GM18907 (cell line): ENCODE measurements around the gene NDUFAF7.
"Not testable (repeated sequence)": the region's sequence is repeated elsewhere in the genome, so short reads cannot be mapped to it uniquely, and the experiment has no call there.

Source experiments
- ATAC-seq: cut with Tn5 transposase; IDR thresholded peaks from one replicate; pipeline ENCODE4 v1.9.1; 2021; ENCODE audit warnings: mild to moderate bottlenecking, moderate library complexity; ENCODE audit not compliant: unreplicated experiment

Gene NDUFAF7

GRCh38 chr2:37276291-37276690 lies 44.8 kb downstream of the NDUFAF7 start:
- no peak for ATAC-seq

- ATAC-seq = no peak
These were observed 50.5 kb downstream of the NDUFAF7 start for GRCh38 chr2:37281916-37282315.

- ATAC-seq = no peak
These were observed 51.3 kb downstream of the NDUFAF7 start for GRCh38 chr2:37282746-37283145.

- no peak for ATAC-seq
These were observed 51.7 kb downstream of the NDUFAF7 start for GRCh38 chr2:37283207-37283606.

- no peak for ATAC-seq
These were observed 52.9 kb downstream of the NDUFAF7 start for GRCh38 chr2:37284381-37284780.

DNA sequence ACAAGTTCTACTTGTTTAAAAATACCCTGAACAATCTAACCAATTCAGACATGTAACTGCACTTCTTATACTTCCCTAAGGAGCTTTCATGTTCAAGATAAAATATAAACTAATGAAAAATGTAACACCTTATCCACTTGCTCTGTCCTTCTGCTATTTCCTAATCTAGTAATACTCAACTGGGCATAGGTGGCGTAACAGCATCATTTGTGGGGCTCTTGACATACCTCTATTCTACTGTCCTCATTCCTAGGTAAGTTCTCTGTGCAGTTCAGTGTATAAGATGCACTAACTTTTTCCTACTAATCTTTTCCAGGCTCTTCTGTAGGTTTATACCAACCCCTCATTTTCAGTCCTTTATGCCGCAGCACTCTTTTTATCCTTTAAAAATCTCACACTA lies 56.5 kb downstream of the NDUFAF7 start:
- ATAC-seq = no peak

GRCh38 chr2:37291680-37292079 lies 60.2 kb downstream of the NDUFAF7 start:
- ATAC-seq = no peak

- ATAC-seq = not testable (repeated sequence)
These were observed 63.4 kb downstream of the NDUFAF7 start for GRCh38 chr2:37294858-37295257.

DNA sequence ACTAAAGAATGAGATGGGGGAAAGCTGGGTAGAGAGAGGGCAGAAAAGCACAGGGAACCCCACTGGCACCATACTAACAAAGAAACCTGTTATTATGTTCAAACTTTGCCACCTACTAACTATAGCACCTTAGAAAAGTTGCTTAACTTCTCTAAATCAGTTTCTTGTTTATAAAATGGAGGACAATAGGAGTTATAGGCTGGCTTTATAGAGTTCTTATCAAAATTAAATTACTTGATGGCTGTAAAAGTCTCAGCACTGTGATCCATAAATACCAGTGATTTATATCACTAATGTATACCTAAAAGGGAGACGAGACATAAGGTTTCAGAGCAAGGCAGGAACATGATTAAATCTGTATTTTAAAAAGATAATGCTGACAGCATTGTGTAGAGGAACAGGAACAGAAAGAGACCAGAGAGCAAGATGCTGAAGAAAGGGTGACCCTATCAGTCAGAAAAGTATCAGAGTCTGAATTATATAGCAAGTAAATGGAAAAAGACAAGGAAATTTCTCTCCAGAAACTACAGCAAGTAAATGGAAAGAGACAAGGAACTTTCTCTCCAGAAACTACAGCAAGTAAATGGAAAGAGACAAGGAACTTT lies 64.1 kb downstream of the NDUFAF7 start:
- no peak for ATAC-seq

DNA sequence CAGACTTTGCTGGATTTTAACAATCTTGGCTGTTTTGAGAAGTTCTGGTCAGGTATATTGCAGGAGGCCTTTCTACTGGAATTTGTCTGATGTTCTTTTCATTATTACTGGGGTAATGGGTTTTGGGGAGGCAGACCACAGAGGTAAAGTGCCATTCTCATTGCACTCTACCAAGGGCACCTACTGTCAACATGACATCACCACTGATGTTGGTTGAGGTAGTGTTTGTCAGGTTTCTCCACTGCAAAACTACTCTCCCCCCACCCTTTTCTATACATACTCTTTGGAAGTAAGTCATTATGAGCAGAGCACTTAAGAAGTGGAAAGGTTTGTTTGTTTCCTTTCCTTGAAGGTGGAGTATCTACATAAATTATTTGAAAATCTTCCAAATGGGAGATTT lies 66.2 kb downstream of the NDUFAF7 start:
- ATAC-seq = no peak
